ENCODE measurements around the gene RP2. TPM values are rescaled to one million over a fixed set of nuclear protein-coding genes. Genes with fewer than 3 reads are reported as not detected.

The RP2 gene
- 1 to 10 TPM; 3.2 to 7.1 (median 5.7) TPM for total RNA-seq

- DNase-seq (ENCODE audit: low spot score in 2 of 2): peak; percentile 88 to 97
- WGBS, 2 donors: 0 to 50% methylated on average over 2 to 70 of the region's 71 CpGs
- TF ChIP-seq POLR2A (IDR thresholded peaks at IDR 0.05) (peak in 1 of 2 donors; percentile 63), CTCF (IDR thresholded peaks at IDR 0.05) (no peak)
- intact Hi-C loops (cut with DNase I; ENCODE audit: low total_unique reads): no loop called here
- H3K4me3 ChIP-seq (ENCODE audit: low read depth, poor library complexity, severe bottlenecking): peak within 1 kb of the TSS; percentile 68
Observed at GRCh38 chrX:46836701-46837557, at the start of gene RP2. RP2 (plus strand) TSS chrX:46837043; CDS start chrX:46837101, 58 bp downstream.

GRCh38 chrX:46788902-46789301 lies 47.9 kb upstream of the RP2 start:
- WGBS, 2 donors: 43 to 52% methylated on average over 4 of the region's 4 CpGs
- no peak overlapping the region for H3K4me3 ChIP-seq (ENCODE audit: low read depth, poor library complexity, severe bottlenecking)
- DNase-seq (ENCODE audit: low spot score in 2 of 2): peak in 1 of 2 donors; percentile 28
- intact Hi-C loops (cut with DNase I; ENCODE audit: low total_unique reads): no loop called here
- TF ChIP-seq POLR2A (IDR thresholded peaks at IDR 0.05) (no peak), CTCF (IDR thresholded peaks at IDR 0.05) (no peak)

GRCh38 chrX:46791927-46792809 lies 44.7 kb upstream of the RP2 start:
- DNase-seq (ENCODE audit: low spot score in 2 of 2): peak; percentile 13 to 78
- TF ChIP-seq POLR2A (IDR thresholded peaks at IDR 0.05) (no peak), CTCF (IDR thresholded peaks at IDR 0.05) (no peak)
- no peak overlapping the region for H3K4me3 ChIP-seq (ENCODE audit: low read depth, poor library complexity, severe bottlenecking)
- intact Hi-C loops (cut with DNase I; ENCODE audit: low total_unique reads): no loop called here
- WGBS, 2 donors: 10 to 32% methylated on average over 6 to 7 of the region's 7 CpGs

GRCh38 chrX:46792810-46793188 lies 44.0 kb upstream of the RP2 start:
- WGBS, 2 donors: 40 to 54% methylated on average over 4 of the region's 4 CpGs
- intact Hi-C loops (cut with DNase I; ENCODE audit: low total_unique reads): no loop called here
- DNase-seq (ENCODE audit: low spot score in 2 of 2): no peak
- TF ChIP-seq CTCF (IDR thresholded peaks at IDR 0.05): no peak
- no peak for TF ChIP-seq POLR2A (IDR thresholded peaks at IDR 0.05)
- no peak overlapping the region for H3K4me3 ChIP-seq (ENCODE audit: low read depth, poor library complexity, severe bottlenecking)

GRCh38 chrX:46793386-46794143 lies 43.3 kb upstream of the RP2 start:
- WGBS, 2 donors: 72 to 73% methylated on average over 6 of the region's 6 CpGs

More at GRCh38 chrX:46793386-46794143, 43.3 kb upstream of the RP2 start:
- TF ChIP-seq CTCF (IDR thresholded peaks at IDR 0.05): no peak
- no peak for TF ChIP-seq POLR2A (IDR thresholded peaks at IDR 0.05)
- intact Hi-C loops (cut with DNase I; ENCODE audit: low total_unique reads): no loop called here
- no peak overlapping the region for H3K4me3 ChIP-seq (ENCODE audit: low read depth, poor library complexity, severe bottlenecking)
- DNase-seq (ENCODE audit: low spot score in 2 of 2): peak in 1 of 2 donors; percentile 9

Measured in lower leg skin (tissue), 4 donors.